ENCODE results near the gene USP6.
"Not testable (repeated sequence)": the region's sequence is repeated elsewhere in the genome, so short reads cannot be mapped to it uniquely, and the experiment has no call there.

USP6 gene

DNA sequence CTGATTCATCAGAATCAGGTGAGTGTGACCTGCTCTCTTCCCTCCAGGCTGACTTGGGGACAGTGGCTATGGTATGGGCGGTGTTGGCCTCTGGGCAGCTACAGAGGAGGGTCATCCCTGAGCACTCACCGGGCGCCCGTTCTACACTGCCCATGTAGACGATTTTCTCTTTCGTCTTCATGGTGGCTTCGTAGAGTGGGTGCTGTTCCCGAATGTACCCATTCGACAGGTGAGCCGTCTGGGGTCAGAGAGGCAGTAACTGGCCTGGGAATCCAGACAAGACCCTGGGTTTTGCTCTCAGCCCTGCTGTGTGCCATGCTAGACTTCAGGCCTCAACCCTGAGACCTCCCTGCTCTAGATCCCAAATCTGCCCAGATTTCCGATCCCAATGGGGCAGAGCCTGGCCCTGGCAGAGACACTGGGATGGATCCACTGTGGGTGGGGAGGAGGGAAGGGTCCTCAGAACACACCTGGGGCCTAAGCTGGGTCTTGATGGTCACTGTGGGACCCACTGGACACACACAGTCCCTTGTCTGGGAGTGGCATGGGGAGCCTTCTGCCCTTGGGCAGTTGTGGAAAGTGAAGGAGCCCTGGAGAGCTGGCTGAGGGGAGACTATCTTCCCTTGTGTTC is 13.2 kb downstream of the USP6 start:
- POLR2A ChIA-PET (ENCODE audit: low non-redundant PET): no interaction called here
- TF ChIP-seq, protein P1, sequence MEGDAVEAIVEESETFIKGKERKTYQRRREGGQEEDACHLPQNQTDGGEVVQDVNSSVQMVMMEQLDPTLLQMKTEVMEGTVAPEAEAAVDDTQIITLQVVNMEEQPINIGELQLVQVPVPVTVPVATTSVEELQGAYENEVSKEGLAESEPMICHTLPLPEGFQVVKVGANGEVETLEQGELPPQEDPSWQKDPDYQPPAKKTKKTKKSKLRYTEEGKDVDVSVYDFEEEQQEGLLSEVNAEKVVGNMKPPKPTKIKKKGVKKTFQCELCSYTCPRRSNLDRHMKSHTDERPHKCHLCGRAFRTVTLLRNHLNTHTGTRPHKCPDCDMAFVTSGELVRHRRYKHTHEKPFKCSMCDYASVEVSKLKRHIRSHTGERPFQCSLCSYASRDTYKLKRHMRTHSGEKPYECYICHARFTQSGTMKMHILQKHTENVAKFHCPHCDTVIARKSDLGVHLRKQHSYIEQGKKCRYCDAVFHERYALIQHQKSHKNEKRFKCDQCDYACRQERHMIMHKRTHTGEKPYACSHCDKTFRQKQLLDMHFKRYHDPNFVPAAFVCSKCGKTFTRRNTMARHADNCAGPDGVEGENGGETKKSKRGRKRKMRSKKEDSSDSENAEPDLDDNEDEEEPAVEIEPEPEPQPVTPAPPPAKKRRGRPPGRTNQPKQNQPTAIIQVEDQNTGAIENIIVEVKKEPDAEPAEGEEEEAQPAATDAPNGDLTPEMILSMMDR (conservative IDR thresholded peaks at IDR 0.05; ENCODE audit: low read depth): no peak
- CTCF ChIA-PET: no interaction called here
- no peak for DNase-seq (ENCODE audit: low spot score)
- no peak overlapping the region for H3K27ac ChIP-seq

DNA sequence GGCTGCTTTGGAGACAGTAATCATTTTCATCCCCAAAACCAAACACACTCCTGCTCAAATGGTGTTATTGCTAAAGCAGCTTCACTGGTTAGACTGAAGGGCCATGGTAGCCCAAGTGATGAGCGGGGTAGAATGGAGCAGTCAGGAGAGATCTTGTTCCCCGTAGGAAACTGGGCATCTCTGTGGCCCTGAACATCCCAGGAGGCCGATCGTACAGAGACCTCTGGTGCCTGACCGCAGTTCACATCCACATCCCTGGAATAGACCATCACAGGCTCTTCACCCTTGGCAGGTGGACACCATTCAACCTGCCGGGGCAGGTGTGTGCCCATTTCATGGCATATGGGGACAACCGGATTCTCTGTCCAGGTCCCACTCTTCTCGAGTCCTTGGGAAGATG is 13.9 kb downstream of the USP6 start:
- CTCF ChIA-PET; DNase-seq (ENCODE audit: low spot score); H3K27ac ChIP-seq; POLR2A ChIA-PET (ENCODE audit: low non-redundant PET): not testable (repeated sequence)

DNA sequence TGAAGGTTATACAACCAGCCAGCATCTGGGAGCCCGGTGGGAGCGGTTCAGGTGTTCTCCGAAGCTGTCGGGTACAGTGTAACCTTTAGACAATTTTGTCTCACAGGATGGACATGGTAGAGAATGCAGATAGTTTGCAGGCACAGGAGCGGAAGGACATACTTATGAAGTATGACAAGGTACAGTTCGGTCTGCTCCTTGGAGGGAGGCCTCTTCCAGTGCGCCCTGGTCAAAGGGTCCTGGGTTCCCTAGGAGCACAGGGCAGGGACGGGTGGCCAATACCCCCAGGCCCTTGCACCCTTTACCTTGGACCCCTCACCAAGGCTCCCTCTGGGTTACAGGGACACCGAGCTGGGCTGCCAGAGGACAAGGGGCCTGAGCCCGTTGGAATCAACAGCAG is 14.4 kb downstream of the USP6 start:
- DNase-seq (ENCODE audit: low spot score); CTCF ChIA-PET; H3K27ac ChIP-seq; POLR2A ChIA-PET (ENCODE audit: low non-redundant PET): not testable (repeated sequence)

DNA sequence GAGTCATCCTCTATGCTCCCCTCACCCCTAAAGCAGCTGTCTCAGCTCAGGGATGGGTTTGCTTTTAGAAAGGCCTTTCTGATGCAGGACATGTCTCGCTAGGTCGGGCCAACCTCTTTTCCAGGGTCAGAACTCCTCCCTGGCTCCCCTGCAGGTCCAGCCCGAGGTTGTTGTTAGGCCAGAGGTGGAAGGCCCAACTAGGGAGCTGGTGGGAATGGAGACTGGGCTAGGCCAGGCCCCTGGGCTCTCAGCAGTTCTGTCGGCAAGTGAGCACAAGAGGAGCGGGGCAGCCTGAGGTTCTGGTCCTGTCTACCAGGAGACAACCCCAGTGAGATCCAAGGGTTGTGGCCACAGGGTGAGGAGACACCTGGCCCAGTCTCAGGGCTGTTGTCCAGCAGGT is 14.9 kb downstream of the USP6 start:
- H3K27ac ChIP-seq; POLR2A ChIA-PET (ENCODE audit: low non-redundant PET); CTCF ChIA-PET; DNase-seq (ENCODE audit: low spot score): not testable (repeated sequence)

DNA sequence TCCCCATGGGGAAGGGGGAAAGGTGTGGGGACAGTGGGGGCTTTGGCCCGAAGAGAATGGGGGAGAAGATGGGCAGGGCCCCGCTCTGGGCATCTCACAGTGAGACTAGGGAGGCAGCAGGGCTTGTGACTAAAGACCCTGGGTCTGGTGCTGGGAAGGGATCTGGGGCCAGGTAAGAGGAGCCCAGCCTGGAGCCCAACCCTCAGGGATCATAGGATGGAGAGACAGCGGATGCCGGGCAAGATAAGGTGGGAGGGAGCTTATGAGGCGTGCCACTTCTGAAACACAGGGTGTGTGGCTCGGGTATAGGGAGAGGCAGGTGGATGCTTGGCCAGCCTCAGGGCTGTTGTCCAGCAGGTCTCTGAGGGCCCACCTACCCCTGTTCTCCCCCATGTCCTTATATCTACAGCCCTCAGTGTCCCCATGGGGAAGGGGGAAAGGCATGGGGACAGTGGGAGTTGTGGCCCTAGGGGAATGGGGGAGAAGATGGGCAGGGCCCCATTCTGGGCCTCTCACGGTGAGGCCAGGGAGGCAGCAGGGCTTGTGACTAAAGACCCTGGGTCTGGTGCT is 15.4 kb downstream of the USP6 start:
- ChIA-PET CTCF (no interaction called here), POLR2A (ENCODE audit: low non-redundant PET) (no interaction called here)
- no peak overlapping the region for H3K27ac ChIP-seq
- TF ChIP-seq, protein P1 (conservative IDR thresholded peaks at IDR 0.05; ENCODE audit: low read depth): no peak
- no peak for DNase-seq (ENCODE audit: low spot score)

DNA sequence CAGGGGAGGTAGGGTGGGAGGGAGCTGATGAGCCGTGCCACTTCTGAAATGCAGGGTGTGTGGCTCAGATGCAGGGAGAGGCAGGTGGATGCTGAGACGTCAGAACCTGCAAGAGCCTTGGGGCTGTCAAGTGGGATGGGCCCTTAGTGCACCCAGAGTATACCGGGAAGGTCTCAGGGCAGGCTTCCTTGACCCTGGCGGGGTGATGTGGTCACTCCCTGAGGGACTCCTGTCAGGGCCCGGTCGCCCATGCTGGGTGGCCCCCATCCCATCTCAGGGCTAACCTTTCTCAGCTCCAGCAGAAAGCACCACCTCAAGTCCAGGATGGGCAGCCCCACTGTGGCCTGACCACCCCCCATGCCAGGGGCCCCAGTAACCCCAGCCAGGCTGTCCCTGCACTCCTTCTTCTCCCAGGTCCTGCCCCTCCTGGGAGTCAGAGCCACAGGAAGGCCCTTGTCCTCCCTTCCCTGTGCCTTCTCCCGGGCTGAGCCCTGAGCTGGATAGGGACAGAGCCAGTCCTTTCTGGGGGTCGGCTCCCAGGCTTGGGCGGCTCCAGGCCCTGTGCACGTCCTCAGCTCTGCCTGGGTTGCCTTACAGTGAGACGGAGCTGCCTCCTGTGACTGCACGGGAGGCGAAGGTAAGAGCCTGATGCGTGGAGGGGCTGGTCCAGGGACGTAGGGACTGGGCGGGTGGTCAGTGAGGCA is 16.1 kb downstream of the USP6 start:
- POLR2A ChIA-PET (ENCODE audit: low non-redundant PET); H3K27ac ChIP-seq; CTCF ChIA-PET; DNase-seq (ENCODE audit: low spot score): not testable (repeated sequence)

DNA sequence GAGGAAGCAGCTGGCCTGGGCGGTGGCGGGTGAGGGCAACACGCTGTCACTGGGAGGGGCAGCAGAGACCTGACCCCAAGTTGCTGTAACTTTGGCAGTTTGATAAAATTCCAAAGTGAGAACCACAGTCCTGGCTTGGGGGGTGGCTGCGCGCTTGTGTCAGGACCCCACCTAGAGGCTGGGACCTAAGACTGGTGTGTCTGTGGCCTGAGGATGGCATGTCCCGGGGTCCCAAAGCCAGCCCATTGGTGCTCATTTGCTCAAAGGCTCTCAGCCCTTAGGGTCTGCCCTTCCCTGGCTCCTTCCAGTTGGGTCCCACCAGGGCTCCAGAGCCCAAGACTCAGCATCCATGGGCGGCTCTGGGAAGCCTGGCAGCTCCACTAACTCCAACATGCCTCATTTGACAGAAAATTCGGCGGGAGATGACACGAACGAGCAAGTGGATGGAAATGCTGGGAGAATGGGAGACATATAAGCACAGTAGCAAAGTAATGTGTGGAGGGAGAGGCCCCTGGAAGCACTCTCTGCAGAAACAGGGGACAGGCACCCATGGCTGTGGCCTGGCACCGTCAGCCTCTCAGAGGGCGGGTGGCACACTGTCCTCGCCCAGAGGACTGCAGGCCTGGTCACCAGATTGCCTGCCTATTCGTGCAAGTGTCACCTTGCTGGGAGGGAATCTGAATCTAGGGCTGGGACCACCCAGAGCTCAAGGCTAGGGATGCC is 16.8 kb downstream of the USP6 start:
- H3K27ac ChIP-seq; CTCF ChIA-PET; POLR2A ChIA-PET (ENCODE audit: low non-redundant PET); DNase-seq (ENCODE audit: low spot score): not testable (repeated sequence)

DNA sequence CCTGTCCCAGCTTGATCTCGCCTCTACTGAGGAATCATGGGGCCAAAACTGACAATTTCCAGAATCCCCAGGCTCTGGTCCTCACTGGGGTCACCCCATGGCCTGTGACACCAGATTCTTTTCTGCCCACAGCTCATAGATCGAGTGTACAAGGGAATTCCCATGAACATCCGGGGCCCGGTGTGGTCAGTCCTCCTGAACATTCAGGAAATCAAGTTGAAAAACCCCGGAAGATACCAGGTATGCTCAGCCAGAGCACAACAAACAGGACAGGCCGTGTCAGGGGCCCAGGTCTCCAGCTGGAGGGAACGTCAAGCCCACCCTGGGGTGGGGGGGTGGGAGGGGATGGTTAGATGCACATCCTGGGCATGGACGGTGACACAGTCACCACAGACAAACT is 17.5 kb downstream of the USP6 start:
- ChIA-PET POLR2A (ENCODE audit: low non-redundant PET) (no interaction called here), CTCF (interaction anchor here (0.6 to 0.7 kb wide), 2 partner anchors 11 to 17 kb away, joined by 3 read pairs; no protein-coding TSS in a partner anchor)
- no peak for DNase-seq (ENCODE audit: low spot score)
- no peak overlapping the region for H3K27ac ChIP-seq
- TF ChIP-seq, protein P1 (conservative IDR thresholded peaks at IDR 0.05; ENCODE audit: low read depth): no peak

DNA sequence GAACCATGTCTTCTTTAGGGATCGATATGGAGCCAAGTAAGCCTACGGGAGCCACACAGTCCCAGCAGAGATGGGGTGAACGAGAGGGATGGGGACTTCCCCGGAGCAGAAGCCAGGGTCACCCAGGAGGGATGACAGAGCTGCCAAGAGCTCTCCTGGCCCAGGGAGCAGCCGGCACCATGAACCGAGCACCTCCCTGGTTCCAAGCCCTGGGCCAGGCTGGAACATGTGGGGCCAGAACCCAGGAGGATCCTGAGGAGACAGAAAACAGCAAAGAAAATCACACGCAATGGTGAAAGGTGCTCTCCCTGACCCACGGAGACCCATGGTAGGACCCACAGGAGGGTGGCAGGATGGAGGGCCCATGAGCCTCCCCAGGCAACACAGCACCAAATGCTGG is 18.1 kb downstream of the USP6 start:
- CTCF ChIA-PET: interaction anchor here (0.7 kb wide), 1 partner anchor 16 kb away, joined by 3 read pairs; no protein-coding TSS in a partner anchor
- POLR2A ChIA-PET (ENCODE audit: low non-redundant PET); DNase-seq (ENCODE audit: low spot score); H3K27ac ChIP-seq: not testable (repeated sequence)

DNA sequence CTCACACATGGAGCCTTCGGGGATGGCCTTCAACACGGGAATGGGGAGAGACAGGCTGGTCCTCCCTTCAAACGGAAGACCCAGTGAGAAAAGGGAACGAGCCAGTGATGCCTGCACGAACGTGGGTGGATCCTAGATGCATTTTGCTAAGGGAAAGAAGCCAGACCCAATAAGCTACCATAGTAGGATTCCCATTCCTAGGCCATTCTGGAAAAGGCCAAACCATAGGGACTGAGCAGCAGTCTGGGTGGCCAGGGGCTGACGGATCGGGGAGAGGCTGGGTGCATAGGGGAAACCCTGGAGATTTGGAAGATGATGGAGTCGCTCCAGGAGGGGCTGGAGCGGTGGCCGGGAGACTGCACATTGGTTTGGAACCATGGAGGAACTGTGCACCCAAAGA is 18.7 kb downstream of the USP6 start:
- CTCF ChIA-PET; H3K27ac ChIP-seq; POLR2A ChIA-PET (ENCODE audit: low non-redundant PET): not testable (repeated sequence)

DNA sequence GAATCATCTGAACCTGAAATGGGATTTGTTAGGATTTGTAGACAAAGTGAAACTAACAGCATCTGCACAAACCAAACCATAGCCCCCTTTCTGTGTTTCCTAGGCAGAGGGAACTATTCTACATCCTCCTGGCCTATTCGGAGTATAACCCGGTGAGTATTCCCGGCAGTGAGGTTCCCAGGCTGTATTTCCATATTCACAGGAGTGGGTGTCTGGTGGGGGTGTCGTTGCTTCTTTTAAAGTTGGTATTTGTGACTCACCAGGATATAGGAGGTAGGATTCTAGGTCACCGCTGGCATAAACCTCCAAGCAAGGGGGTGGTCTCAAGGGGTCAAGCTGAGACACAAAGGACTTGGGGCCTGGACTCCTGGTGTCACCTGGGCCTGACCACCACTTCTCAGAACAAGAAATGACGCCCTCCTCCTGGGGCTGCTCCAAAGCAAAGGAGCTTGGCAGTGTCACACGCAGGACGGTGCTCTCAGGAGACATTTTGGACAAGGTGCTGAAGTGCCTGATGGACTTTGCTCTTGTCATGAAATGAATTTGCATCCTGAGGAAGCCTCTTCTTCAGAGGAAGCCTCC is 19.4 kb downstream of the USP6 start:
- POLR2A ChIA-PET (ENCODE audit: low non-redundant PET): not testable (repeated sequence)

More for the DNA sequence above, 18.7 kb downstream of the USP6 start:
- not testable (repeated sequence) for DNase-seq (ENCODE audit: low spot score)

More for the DNA sequence above, 19.4 kb downstream of the USP6 start:
- not testable (repeated sequence) for DNase-seq (ENCODE audit: low spot score); H3K27ac ChIP-seq
- CTCF ChIA-PET: interaction anchor here (0.6 kb wide), 1 partner anchor 72 kb away, joined by 5 read pairs; no protein-coding TSS in a partner anchor
